Stimulated activated naive CD8-positive, alpha-beta T cell treated with anti-CD3 and anti-CD28 coated beads, Interleukin-15, Interleukin-2, amounts not matched to agents 100 U/mL and 50 U/mL, for 24 hours (primary cell): ENCODE results near the gene CD28.

ENCODE experiments used
- ATAC-seq: fragments of 150-1000 bp; cut with Tn5 transposase; one replicate; pipeline ENCODE4 v1.10.0; 2021
- DNase-seq: peaks from one replicate; pipeline ENCODE4 v3.0.0; 2021

Gene CD28

DNA sequence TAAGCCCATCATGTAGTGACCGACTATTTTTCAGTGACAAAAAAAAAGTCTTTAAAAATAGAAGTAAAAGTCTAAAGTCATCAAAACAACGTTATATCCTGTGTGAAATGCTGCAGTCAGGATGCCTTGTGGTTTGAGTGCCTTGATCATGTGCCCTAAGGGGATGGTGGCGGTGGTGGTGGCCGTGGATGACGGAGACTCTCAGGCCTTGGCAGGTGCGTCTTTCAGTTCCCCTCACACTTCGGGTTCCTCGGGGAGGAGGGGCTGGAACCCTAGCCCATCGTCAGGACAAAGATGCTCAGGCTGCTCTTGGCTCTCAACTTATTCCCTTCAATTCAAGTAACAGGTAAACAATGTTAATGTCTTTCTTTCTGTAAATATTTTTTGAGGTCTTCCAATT is at the start of gene CD28:
TSS of gene CD28 (plus strand) at position 237 of the 400 bp plus-strand sequence. CDS start at position 295, 58 bp downstream.
- peak; percentile 74 for ATAC-seq
- peak; percentile 85 for DNase-seq

DNA sequence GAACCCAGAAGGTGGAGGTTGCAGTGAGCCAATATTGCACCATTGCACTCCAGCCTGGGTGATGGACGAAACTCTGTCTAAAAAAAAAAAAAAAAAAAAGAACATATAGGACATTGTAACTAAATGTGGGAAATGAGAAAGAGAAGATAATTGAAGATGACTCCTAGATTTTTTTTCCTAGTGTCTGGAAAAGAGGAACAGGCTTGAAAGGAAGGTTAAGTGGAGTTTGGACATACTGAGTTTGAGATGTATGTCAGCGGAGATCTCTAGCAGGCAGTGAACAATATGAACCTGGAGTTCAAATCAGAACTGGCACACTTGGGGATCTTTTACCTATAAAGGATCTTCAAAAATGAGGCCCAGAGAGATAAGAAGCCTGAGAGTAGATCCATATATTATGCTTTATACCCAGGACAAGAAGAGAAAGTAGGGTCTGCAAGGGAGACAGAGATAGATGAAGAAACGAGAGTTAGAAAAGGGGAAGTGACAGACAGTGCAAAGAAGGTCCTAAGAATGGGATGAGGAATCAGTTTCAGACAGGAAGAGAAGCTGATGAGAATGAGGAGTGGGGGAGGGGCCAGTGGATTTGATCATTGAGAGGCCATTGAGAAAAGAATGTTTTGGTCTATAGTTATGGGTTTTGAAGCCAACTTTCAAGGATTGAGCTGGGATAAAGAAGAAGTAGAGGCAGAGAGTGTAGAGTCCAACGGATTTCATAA is 46.9 kb upstream of the CD28 start:
- ATAC-seq (no peak), DNase-seq (no peak)

DNA sequence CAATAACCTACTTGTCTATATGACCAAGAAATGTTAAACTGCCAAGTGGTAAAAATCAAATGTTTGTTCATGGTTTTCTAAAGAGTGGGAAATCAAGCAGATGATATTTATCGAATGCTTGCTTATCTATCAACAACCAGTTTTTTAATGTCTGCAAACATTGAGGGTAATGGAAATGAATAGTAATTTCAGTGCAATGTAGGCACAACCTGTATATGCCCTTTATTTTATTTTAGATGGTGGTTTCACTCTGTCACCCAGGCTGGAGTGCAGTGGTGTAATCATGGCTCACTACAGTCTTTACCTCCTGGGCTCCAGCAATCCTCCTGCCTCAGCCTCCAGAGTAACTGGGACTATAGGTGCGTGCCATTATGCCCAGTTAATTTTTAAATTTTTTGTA is 46.0 kb upstream of the CD28 start:
- ATAC-seq, result no peak

DNA sequence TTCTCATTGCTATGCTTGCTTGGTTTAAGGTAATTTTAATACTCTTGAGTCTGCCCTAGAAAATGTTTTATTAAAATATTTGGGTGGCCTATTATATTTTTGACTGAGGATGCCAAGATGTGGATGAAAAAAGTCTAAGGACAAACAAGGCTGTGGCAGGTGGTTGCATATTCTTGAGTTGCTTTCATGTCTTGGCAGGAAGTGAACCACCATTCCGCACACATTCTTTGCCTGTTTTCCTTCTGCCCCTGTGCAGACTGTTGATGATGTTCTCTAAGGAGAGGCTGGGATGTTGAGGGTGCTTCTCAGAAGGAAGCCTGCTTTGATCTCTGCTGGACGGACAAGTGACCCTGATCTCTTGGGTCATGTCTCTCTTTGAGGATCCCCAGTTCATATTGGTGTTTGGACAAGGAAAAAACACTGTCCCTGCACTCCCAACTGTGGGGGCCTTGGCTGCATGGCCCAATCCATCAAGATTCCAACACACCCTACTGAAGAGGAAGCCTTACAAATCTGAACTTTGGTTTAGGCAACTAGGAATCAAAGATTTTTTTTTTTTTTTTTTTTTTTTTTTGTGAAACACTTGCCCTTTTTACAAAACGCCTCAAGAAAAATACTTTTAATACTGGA is 45.0 kb upstream of the CD28 start:
- DNase-seq (no peak), ATAC-seq (no peak)

More for the DNA sequence above, 46.0 kb upstream of the CD28 start:
- no peak for DNase-seq

DNA sequence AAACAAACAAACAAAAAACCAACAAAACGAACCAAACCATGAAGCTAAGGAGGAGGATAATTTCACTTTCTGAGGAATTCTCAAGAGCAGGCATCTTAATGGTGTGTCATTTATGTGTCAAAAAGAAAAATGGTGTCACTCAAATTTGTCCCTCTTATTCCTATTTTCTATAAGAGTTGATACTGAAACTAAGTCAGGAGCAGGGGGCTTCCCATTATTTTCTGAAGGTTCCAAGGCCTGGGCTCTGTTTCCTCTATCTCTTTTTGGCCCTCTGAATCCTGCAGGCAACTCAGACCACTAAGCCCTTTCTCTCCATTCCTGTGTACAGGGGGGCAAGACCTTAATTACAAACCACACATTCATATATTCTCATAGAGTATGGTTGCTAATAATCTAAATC is 44.0 kb upstream of the CD28 start:
- ATAC-seq, result no peak
- no peak for DNase-seq

DNA sequence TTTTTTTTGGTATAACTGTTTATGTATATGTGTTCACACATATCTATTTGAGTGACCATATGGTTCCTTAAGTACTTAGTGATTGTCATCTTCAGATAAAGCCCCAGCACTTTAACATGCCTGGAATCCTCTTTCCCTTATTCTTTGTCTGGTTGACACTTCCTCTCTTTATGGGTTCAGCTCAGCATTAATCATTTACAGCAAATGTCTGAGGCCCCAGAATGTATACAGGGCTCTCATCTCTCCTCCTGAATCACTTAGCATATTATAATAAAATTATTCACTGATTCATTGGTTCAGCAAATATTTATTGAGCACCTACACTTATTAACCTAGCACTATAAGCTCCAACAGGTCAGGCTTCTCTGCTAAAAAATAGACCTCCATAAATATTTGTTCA is 43.5 kb upstream of the CD28 start:
- ATAC-seq (no peak), DNase-seq (no peak)

DNA sequence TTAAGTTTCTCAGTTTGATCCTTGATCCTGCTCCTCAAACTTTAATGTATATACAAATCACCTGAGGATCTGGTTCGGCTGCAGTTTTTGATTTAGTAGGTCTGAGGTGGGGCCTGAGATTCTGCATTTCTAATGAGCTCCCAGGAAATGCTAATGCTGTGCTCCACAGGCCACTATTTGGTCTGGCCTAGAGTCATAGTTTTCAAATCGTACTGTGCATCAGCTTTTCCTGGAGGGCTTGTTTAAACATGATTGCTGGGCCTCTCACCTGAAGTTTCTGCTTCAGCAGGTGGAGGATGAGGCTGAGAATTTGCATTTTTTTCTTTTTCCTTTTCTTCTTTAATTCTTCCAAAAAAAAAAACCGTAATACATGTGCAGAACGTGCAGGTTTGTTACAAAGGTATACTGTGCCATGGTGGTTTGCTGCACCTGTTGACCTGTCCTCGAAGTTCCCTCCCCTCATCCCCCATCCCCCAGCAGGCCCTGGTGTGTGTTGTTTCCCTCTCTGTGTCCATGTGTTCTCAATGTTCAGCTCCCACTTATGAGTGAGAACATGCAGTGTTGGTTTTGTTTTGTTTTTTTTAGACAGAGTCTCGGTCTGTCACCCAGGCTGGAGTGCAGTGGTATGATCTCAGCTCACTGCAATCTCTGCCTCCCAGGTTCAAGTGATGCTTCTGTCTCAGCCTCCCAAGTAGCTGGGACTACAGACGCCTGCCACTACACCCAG is 42.2 kb upstream of the CD28 start:
- DNase-seq (no peak), ATAC-seq (no peak)

DNA sequence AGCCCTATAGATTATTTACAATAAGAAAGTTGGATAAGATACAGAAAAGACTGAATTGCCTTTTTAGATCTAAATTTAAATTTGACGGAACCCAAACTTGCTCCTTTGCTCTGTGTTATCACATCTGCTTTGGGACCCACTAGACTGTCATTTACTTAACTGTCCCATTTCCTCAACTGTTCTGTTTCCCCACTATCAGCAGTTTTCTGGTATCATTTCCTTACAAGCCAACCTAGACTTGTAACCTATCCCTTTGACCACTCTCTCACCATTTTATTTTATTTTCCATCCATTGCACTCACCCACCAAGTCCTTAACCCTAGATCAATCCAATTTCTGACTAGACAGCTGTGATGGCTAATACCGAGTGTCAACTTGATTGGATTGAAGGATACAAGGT is 38.6 kb upstream of the CD28 start:
- DNase-seq (no peak), ATAC-seq (no peak)

DNA sequence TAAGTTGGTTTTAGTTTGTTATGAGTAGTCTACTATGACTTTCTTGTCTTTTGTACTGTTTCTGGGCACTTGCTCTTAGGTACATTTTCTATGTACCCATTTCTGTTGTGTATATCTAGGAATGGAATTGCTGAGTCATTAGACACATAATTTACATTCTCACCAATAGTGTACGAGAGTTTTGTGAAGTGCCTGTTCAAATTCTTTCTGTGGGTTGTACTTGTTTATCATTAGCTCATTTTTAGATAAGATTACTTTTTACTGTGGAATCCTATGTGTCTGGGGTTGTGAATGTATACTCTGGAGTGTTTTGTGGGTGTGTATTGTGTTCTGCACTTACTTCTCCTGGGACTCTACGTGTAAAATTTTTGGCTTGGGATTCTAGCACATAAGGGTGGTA is 36.6 kb upstream of the CD28 start:
- ATAC-seq (no peak), DNase-seq (no peak)

DNA sequence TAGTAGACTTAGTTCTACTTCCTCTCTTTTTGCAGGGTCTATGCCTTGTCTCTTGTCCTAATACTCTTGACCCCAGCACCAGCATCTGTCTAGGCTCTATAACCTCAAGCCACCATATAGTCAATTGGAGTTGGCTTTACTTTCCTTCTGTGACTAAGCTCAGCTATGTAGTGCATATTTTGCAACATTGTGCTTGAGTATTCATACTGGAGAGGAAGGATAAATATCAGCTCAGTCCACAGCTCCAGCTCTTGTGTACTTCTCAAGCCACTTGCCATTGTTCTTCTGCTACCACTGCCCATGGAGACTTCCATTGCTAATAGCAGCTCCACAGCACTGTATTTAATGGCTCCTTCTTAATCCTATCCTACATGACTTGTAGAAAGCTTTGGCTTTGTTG is 35.5 kb upstream of the CD28 start:
- ATAC-seq (no peak), DNase-seq (no peak)

DNA sequence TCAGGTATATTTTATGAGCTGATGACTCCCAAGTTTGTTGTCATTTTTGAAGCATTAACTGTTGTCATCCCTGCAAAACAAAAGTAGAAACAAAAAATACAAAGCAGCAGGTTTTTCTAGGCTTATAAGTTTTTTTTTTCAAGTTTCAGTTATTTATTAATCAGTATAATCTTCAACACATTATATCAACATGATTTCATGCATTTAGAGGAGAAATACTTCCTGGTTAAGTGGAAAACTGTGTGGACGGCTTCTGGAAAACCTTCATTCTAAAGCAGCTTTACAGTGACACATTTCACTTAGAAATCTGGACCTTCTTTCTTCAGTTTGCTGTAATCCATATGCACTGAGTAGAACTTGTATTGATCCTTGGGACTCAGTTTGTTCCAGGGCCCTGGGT is 34.6 kb upstream of the CD28 start:
- DNase-seq (no peak), ATAC-seq (no peak)

DNA sequence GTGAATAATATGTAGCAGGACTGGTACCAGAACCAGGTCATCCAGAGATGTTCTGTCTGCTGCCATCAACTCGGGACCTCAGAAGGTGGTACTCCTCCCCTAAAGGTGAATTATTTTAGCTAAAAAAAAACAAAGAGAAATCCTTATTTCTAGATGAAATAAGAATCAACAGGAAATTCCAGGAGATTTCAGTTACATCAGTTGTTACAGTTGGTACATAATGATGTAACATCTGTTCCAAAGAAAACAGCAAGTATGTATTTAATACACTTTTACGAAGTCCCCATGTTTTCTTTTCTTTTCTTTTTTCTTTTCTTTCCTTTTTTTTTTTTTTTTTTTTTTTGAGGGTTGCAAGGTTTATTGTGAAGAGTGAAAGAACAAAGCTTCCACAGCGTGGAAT is 33.6 kb upstream of the CD28 start:
- ATAC-seq, result no peak
- DNase-seq, result no peak

DNA sequence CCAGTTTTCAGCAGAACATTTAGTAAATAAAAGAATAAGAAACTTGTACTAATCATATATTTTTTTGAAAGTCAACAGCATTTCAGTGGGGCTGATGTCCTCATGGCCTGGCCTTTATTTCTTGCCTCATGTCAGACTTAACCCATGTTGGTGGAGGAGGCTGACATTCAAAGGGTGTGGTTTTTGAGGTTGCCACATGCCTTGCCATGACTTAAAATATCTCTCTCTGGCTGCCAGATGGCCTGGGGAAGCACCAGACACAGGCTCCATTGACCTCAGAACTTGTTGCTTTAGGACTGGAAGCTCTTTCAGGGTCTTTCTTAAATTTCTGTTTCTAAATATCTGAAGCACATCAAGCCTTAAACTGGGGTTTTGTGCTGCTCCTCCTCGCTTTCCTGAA is 32.5 kb upstream of the CD28 start:
- ATAC-seq, result peak; percentile 95

DNA sequence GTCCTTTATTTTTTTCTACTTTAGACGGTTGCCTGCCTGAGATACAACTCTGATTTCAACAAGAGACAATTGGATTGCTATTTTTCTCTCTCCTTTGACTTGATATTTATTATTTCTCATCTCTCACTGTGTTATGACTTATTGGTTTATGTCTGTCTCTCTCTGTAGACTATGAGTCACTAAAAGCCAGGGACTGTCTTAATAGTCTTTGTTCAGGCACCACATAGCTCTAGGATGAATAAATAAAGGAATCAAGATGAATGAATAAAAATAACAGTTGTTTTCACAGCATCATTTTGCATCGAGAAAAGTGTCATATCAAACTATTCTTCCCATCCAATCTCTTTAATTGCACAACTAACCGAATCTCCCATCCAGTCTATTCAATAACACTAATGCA is 31.4 kb upstream of the CD28 start:
- DNase-seq (no peak), ATAC-seq (no peak)

More for the DNA sequence above, 32.5 kb upstream of the CD28 start:
- DNase-seq, result peak; percentile 65

DNA sequence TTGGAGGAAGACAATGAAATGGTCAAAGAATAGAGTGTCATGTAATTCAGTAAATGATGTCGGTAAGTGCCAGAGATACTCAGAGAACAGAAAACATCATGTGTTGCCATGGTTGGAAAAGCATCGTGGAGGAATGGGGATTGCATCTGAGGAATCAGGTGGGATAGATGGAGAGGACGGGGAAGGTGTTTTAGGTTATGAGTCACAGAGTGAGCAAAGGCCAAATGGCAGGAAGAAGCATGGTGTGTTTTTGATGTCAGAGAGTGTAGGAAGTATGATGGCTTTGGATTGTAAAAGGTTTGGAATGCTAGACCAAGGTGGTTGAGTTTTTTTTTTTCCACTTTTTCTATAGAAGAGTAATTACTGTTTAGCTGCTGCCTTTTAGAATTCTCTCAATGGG is 27.5 kb upstream of the CD28 start:
- DNase-seq (no peak), ATAC-seq (no peak)

DNA sequence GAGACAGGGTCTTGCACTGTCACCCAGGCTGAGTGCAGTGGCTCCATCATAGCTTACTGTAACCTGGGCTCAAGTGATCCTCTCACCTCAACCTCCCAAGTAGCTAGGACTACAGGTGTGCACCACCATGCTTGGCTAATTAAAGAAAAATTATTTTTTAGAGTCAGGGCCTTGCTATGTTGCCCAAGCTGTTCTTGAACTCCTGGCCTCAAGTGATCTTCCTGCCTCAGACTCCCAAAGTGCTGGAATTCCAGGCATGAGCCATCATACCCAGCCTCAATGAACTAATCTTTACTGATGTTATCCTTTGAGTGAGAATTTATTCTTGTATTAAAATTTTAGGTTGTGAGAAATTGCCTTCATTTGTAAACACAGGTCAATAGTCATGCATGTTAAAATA is 27.0 kb upstream of the CD28 start:
- ATAC-seq (no peak), DNase-seq (no peak)

DNA sequence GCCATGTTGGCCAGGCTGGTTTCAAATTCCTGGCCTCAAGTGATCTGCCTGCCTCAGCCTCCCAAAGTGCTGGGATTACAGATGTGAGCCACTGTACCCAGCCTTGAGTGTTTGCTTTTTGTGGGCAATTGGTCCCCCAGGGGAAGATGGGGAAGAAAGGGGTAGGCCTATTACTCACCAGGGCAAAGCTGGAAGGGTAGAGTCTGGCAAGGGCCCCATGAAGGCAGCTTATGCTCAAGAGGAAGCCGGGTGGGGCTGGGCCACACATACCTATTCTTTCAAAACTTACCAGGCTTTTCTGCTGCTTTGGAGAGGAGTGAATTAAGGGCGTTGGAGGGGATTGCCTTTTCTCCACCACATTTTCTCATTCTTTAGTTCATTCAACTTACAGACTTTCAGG is 24.5 kb upstream of the CD28 start:
- ATAC-seq (no peak), DNase-seq (peak; percentile 13)

DNA sequence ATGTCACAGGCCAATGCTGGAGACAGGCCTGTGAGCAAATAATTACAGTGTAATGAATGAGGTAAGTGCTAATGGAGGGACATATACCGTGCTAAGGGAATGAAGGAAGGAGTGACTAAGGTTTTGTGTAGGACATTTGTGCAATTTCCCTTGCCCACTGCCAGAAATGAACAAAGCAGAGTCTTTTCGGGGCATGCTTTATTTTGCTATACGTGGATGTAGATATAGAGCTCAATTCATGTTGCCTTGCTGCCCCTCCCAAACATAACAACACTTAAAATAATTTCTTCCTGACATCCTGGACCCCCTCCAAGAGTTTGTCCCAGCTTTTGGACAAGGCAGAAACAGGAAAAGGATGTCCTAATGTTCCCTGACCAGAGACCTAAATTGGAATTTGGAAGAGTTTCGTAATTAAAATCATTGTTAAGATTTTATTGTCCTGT is 23.7 kb upstream of the CD28 start:
- DNase-seq, result no peak
- ATAC-seq, result no peak

DNA sequence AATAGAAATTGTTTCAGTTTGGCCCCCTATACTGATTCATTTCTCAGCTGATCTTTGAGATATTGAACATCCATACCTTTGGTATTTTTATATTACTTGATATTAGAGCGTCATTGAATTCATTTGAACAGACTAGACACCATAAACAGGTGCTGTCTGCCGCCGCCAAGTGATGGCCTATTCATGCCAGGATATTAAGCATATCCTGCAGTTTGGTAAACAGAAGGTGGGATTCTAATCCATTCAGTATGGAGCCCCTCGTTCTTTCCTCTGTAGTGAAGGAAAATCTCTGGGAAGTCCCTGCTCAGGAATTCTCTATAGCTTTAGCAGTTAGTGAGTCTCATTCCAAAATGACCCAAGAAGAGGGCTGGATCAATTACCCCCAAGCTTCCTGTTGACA is 23.0 kb upstream of the CD28 start:
- DNase-seq, result no peak
- ATAC-seq, result no peak

DNA sequence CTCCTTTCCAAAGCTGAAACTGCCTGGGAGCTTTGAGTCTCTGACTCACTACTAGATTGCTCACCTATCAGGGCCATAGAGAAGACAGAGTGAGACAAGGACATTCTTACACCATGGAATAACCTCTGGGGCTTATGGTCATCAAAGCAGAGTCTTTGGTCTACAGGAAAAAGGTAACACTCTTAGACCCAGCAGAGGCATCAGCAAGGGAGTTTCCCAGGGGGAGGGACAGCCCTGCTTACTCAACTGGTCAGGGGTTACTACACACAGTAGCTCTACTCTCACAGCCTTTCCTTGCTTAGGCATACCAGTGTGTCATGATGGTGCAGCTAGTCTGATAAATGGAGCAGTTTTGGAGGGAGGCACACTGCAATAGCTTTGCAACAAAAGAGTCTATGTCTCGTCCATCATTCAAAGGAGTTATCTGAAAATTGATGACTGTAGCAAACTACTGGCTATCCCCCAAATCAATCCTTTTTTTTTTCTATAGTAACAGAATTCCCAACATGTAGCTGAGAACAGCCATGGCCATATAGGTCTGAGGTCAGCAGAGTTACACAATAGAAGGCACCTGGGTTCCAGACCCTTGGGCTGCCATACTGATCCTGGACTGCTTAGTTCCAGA is 22.4 kb upstream of the CD28 start:
- peak; percentile 48 for DNase-seq
- peak; percentile 99 for ATAC-seq

DNA sequence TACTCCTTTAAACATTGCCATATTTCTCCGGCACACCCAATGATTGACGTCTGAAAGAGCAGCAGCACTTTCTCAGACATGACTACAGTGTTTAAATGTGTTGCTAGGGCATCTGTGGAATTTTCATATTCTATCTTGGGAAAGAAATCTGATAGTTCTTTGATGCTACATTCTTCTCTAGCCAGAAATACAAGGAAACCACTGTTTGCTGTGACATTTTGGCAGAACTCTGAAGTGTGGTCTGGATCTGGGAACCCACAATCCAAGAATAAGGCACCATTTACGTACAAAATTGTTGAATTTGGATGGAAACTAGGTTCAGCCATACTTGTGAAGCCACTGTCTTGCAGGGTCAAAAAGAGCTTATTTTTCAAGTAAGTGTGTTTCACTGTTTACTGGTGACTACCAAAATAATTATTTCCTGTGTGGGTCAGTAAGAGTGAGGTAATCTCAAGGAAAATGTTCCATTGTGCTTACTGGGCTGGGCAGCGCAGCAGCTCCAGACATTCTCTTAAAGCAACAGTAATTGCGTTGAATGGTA is 21.3 kb upstream of the CD28 start:
- DNase-seq (no peak), ATAC-seq (no peak)

DNA sequence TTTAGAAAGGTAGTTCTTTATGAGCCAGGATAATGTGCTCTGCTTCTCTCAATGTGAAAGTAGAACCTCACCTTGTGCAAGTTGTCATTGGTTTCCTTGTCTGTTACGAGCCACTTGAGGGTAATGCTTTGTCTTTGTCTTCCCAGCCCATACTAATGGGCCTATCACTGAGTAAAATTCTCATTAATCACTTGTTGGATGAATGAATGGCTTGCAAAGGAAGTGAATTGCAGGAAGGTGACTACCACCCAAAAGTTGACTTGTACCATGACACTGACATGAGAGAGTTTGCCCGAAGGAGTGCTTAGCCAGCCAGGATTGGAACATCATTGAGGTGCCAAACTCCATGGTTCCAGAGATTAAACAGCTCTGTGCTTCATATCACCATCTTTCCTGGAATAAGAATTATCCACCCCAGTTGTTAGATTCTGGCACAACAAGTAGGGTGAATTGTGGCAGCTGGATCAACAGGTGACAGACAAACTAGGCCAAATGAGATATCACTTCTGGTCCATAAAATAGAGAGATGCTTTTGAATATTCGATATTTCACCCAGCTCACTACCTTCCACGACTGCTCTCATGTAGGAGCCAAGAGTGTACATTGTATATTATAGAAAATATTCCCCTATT is 20.5 kb upstream of the CD28 start:
- ATAC-seq (no peak), DNase-seq (no peak)
